ENCODE measurements around the gene PRKAR1A.

DNA sequence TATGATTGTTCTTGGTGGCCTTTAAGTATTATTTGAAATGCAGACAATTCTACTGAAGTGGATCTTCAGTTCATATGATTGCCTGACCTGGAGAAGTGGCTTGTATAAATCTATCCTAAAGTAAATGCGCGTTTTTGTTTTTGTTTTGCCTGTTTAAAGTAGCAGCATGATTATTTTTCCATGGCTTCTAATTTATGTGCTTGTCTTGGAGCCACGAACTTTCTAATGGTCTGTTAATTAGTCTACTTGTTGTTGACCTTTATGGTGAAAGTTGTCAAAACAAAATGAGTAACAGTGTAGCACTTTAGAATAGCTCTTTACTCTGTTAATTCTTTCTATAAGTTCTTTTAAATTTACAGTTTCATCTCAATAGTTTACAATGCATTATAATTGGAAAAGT, 1.7 kb downstream of the PRKAR1A start:
- TF ChIP-seq POLR2A (IDR thresholded peaks at IDR 0.05) (no peak), CTCF (IDR thresholded peaks at IDR 0.05 in 8 of 11, conservative IDR thresholded peaks at IDR 0.05 in 3 of 11) (no peak), POLR2AphosphoS5 (IDR thresholded peaks at IDR 0.05) (no peak)
